ENCODE results near the gene WNK2. TPM values are rescaled to one million over a fixed set of nuclear protein-coding genes. Genes with fewer than 3 reads are reported as not detected.

WNK2 gene
- total and polyA plus RNA-seq, 2 of the 4 experiments (the other 2 are of a cell fraction), result not detected

DNA sequence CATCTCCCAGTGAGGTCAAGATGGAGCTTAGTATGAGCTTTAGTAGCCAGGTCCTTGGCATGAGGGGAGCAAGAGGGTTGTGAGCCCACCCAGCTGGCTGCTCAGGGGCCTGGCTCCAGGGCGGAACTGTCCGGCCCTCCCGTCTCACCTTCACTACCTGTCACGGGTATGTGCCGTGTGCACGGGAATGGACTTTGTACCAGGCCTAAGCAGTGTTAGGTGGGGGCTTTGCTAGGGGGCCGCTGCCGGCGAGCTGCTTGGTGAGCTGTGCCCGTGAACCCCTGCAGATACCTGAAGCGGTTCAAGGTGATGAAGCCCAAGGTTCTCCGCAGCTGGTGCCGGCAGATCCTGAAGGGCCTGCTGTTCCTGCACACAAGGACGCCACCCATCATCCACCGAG, 46.7 kb downstream of the WNK2 start:
- no peak overlapping the region for H2BK15ac ChIP-seq (ENCODE audit: low read depth, low read length)
- H3K4me2 ChIP-seq (ENCODE audit: low read depth, low read length), result no peak overlapping the region
- H2BK120ac ChIP-seq (ENCODE audit: low read depth, low read length), result no peak overlapping the region
- H4K8ac ChIP-seq (ENCODE audit: low read depth in 2 of 2, low read length in 2 of 2), result no peak overlapping the region
- H3K9me1 ChIP-seq (ENCODE audit: insufficient read depth, low read length), result no peaks in the 10 kb centered on the region
- no peak for TF ChIP-seq MAZ (IDR thresholded peaks at IDR 0.05; ENCODE audit: borderline replicate concordance, low read depth, low read length)
- TF ChIP-seq CHD1 (IDR thresholded peaks at IDR 0.05; ENCODE audit: low read depth, low read length), result no peak
- no peak for TF ChIP-seq SMC3 (IDR thresholded peaks at IDR 0.05; ENCODE audit: low read depth, low read length)
- no peak for TF ChIP-seq MXI1 (IDR thresholded peaks at IDR 0.05; ENCODE audit: borderline replicate concordance, low read depth, low read length)
- no peak for TF ChIP-seq RFX5 (IDR thresholded peaks at IDR 0.05; ENCODE audit: low read depth, low read length)
- TF ChIP-seq, protein P1, sequence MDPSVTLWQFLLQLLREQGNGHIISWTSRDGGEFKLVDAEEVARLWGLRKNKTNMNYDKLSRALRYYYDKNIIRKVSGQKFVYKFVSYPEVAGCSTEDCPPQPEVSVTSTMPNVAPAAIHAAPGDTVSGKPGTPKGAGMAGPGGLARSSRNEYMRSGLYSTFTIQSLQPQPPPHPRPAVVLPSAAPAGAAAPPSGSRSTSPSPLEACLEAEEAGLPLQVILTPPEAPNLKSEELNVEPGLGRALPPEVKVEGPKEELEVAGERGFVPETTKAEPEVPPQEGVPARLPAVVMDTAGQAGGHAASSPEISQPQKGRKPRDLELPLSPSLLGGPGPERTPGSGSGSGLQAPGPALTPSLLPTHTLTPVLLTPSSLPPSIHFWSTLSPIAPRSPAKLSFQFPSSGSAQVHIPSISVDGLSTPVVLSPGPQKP (IDR thresholded peaks at IDR 0.05; ENCODE audit: borderline replicate concordance, low read depth, low read length), result no peak
- no peak for TF ChIP-seq POLR2A (IDR thresholded peaks at IDR 0.05; ENCODE audit: low read depth, low read length)
- TF ChIP-seq BHLHE40 (IDR thresholded peaks at IDR 0.05; ENCODE audit: low read depth, low read length), result no peak
- TF ChIP-seq CEBPB (IDR thresholded peaks at IDR 0.05; ENCODE audit: low read depth, low read length), result no peak
- no peak overlapping the region for H4K91ac ChIP-seq (ENCODE audit: insufficient read depth, low read depth, low read length)
- POLR2A ChIA-PET (ENCODE audit: unreplicated experiment), result no interaction called here
- no peak overlapping the region for H3K4me3 ChIP-seq (ENCODE audit: insufficient read depth, low read depth, low read length)
- H3K36me3 ChIP-seq (ENCODE audit: control insufficient read depth, insufficient read depth, low read length), result no peaks in the 10 kb centered on the region
- CTCF ChIA-PET, result no interaction called here
- peaks cover 6% of the 10 kb centered on the region; the same call in 1 of the 2 replicates for H3K27me3 ChIP-seq (ENCODE audit: control insufficient read depth, insufficient read depth, low read length)
- no peak overlapping the region for H3K4ac ChIP-seq (ENCODE audit: low read depth, low read length)
- no peaks in the 10 kb centered on the region for H3K9me3 ChIP-seq (ENCODE audit: control insufficient read depth, insufficient read depth, low read length)
- no peak overlapping the region for H2AK9ac ChIP-seq (replicated peaks; ENCODE audit: low read depth, low read length, poor library complexity)
- H3K23ac ChIP-seq (ENCODE audit: low read depth, low read length), result no peak overlapping the region
- H3K4me1 ChIP-seq (ENCODE audit: control insufficient read depth, insufficient read depth, low read length), result no peaks in the 10 kb centered on the region
- no peak overlapping the region for H3K18ac ChIP-seq (ENCODE audit: low read depth, low read length)
- dilution Hi-C loops (cut with HindIII; ENCODE audit: low sequenced_read_pairs, unreplicated experiment), result no loop called here
- no peak overlapping the region for H2BK5ac ChIP-seq (ENCODE audit: low read depth, low read length, poor library complexity, severe bottlenecking)
- H3K79me1 ChIP-seq (ENCODE audit: low read depth in 1 of 2, low read length in 2 of 2), result no peaks in the 10 kb centered on the region
- no peak overlapping the region for H3K9ac ChIP-seq (ENCODE audit: low read depth, low read length)
- 88% methylated on average over 6 of the region's 15 CpGs; no CpG with 5 or more reads in 1 of the 2 experiments for WGBS, 2 experiments (ENCODE audit: extremely low coverage in 2 of 2, insufficient read length in 1 of 2)
- ATAC-seq (ENCODE audit: low read depth), result no peak
- H4K5ac ChIP-seq (ENCODE audit: low read depth, low read length), result no peak overlapping the region
- H2AFZ ChIP-seq (replicated peaks; ENCODE audit: low read length, poor library complexity), result no peak overlapping the region
- no peak overlapping the region for H2AK5ac ChIP-seq (ENCODE audit: low read depth, low read length)
- in situ Hi-C loops (cut with MboI; ENCODE audit: low sequenced_read_pairs), result no loop called here
- DNase-seq, result no peak
- H4K20me1 ChIP-seq (ENCODE audit: insufficient read depth, low read length), result no peaks in the 10 kb centered on the region
- no peak overlapping the region for H2BK20ac ChIP-seq (ENCODE audit: low read depth, low read length)
- intact Hi-C loops (cut with micrococcal nuclease), result no loop called here
- no TSS peak for BruUV-seq (replicated peaks)
- H3K56ac ChIP-seq (ENCODE audit: extremely low read depth, insufficient read depth, low read length), result no peak overlapping the region
- H3K14ac ChIP-seq (replicated peaks; ENCODE audit: low read depth, low read length), result no peak overlapping the region
- H3K27ac ChIP-seq (ENCODE audit: insufficient read depth, low read length), result no peak overlapping the region

Measured in IMR-90 (cell line).